ENCODE results near the gene CFAP77.

Gene CFAP77

GRCh38 chr9:132457504-132458236 is 47.7 kb downstream of the CFAP77 start:
- no peak for DNase-seq

GRCh38 chr9:132458432-132458831 is 48.4 kb downstream of the CFAP77 start:
- DNase-seq = no peak

GRCh38 chr9:132459661-132460060 is 49.6 kb downstream of the CFAP77 start:
- no peak for DNase-seq

- no peak for DNase-seq
Measured at GRCh38 chr9:132460240-132460639, 50.2 kb downstream of the CFAP77 start.

- DNase-seq = no peak
Measured at GRCh38 chr9:132461281-132461896, 51.4 kb downstream of the CFAP77 start.

GRCh38 chr9:132461971-132462370 is 52.0 kb downstream of the CFAP77 start:
- no peak for DNase-seq

GRCh38 chr9:132464547-132464946 is 54.5 kb downstream of the CFAP77 start:
- DNase-seq = no peak

- no peak for DNase-seq
Measured at GRCh38 chr9:132465131-132465635, 55.2 kb downstream of the CFAP77 start.

GRCh38 chr9:132472199-132472598 is 62.2 kb downstream of the CFAP77 start:
- no peak for DNase-seq

GRCh38 chr9:132472599-132472998 is 62.6 kb downstream of the CFAP77 start:
- DNase-seq = no peak

- DNase-seq = peak; percentile 2
Measured at GRCh38 chr9:132474253-132474652, 64.2 kb downstream of the CFAP77 start.

GRCh38 chr9:132478353-132479050 is 68.5 kb downstream of the CFAP77 start:
- DNase-seq = no peak

GRCh38 chr9:132479733-132480132 is 69.7 kb downstream of the CFAP77 start:
- DNase-seq = no peak

GRCh38 chr9:132481053-132481849 is 71.2 kb downstream of the CFAP77 start:
- DNase-seq = no peak

- DNase-seq = no peak
Measured at GRCh38 chr9:132482196-132482813, 72.3 kb downstream of the CFAP77 start.

GRCh38 chr9:132485393-132485792 is 75.4 kb downstream of the CFAP77 start:
- no peak for DNase-seq

- no peak for DNase-seq
Measured at GRCh38 chr9:132486706-132487350, 76.8 kb downstream of the CFAP77 start.

GRCh38 chr9:132487351-132487791 is 77.4 kb downstream of the CFAP77 start:
- no peak for DNase-seq

- DNase-seq = no peak
Measured at GRCh38 chr9:132487980-132488535, 78.0 kb downstream of the CFAP77 start.

- DNase-seq = no peak
Measured at GRCh38 chr9:132488626-132489025, 78.6 kb downstream of the CFAP77 start.

GRCh38 chr9:132489536-132489935 is 79.5 kb downstream of the CFAP77 start:
- DNase-seq = no peak

- DNase-seq = no peak
Measured at GRCh38 chr9:132494857-132495256, 84.8 kb downstream of the CFAP77 start.

Measured in kidney glomerular epithelial cell (primary cell).